IMR-90 (cell line): ENCODE measurements around the gene TEX2. TPM values are rescaled to one million over a fixed set of nuclear protein-coding genes. Genes with fewer than 3 reads are reported as not detected.

Source experiments
- ATAC-seq: fragments of 200-7000 bp; cut with Tn5 transposase; 2 replicates; pipeline ENCODE4 v1.9.1; 2020; ENCODE audit warnings: low read depth, mild to moderate bottlenecking, moderate library complexity
- BruUV-seq: library from RNA; stranded (reverse); fragments of 400-500 nt; replicated peaks from 2 replicates; lab custom pipeline; 2021; lab: Mats Ljungman, UMichigan
- CTCF ChIA-PET: fragments of 300-600 bp; formaldehyde crosslinking; extraction: SDS; loops from one replicate; lab custom pipeline; 2021; ENCODE audit warnings: antibody characterized with exemption; lab: Yijun Ruan, JAX
- POLR2A ChIA-PET: fragments of 300-600 bp; sonication (Branson Sonifier 250); formaldehyde crosslinking; loops from one replicate; lab custom pipeline; 2022; ENCODE audit warnings: antibody characterized with exemption; ENCODE audit not compliant: unreplicated experiment; lab: Charles Lee
- DNase-seq: peaks from one replicate; pipeline ENCODE4 v3.0.0; 2013
- H2AFZ ChIP-seq: replicated peaks from 2 replicates; pipeline ENCODE3; 2013; ENCODE audit warnings: low read length, mild to moderate bottlenecking; ENCODE audit not compliant: poor library complexity
- H2AK5ac ChIP-seq: 2 replicates; pipeline ENCODE4 v1.6.1; 2013; ENCODE audit warnings: low read depth, low read length, inconsistent platforms
- H2AK9ac ChIP-seq: replicated peaks from 2 replicates; pipeline ENCODE3; 2013; ENCODE audit warnings: mild to moderate bottlenecking, low read depth, low read length, moderate library complexity; ENCODE audit not compliant: poor library complexity
- H2BK120ac ChIP-seq: 2 replicates; pipeline ENCODE4 v1.6.1; 2013; ENCODE audit warnings: low read depth, low read length, inconsistent platforms
- H2BK15ac ChIP-seq: 3 replicates; pipeline ENCODE4 v1.6.1; 2013; ENCODE audit warnings: low read depth, low read length, inconsistent platforms
- H2BK20ac ChIP-seq: 2 replicates; pipeline ENCODE4 v1.6.1; 2013; ENCODE audit warnings: low read depth, mild to moderate bottlenecking, inconsistent platforms, low read length, moderate library complexity
- H2BK5ac ChIP-seq: 2 replicates; pipeline ENCODE4 v1.6.1; 2013; ENCODE audit warnings: mild to moderate bottlenecking, low read depth, low read length, inconsistent platforms; ENCODE audit not compliant: poor library complexity, severe bottlenecking
- H3K14ac ChIP-seq: replicated peaks from 2 replicates; pipeline ENCODE4 v1.6.1; 2013; ENCODE audit warnings: low read depth, low read length, inconsistent platforms
- H3K18ac ChIP-seq: 2 replicates; pipeline ENCODE4 v1.6.1; 2013; ENCODE audit warnings: low read depth, low read length, control low read depth
- H3K23ac ChIP-seq: 2 replicates; pipeline ENCODE4 v1.6.1; 2013; ENCODE audit warnings: low read depth, low read length, inconsistent platforms
- H3K27ac ChIP-seq: 2 replicates; pipeline ENCODE4 v1.5.1; 2013; ENCODE audit warnings: mild to moderate bottlenecking, control low read depth, low read length; ENCODE audit not compliant: insufficient read depth
- H3K27me3 ChIP-seq: 2 replicates; pipeline ENCODE4 v1.6.1; 2013; ENCODE audit warnings: low read length; ENCODE audit not compliant: control insufficient read depth, insufficient read depth
- H3K36me3 ChIP-seq: 2 replicates; pipeline ENCODE4 v1.6.1; 2013; ENCODE audit warnings: low read length, mixed read lengths; ENCODE audit not compliant: control insufficient read depth, insufficient read depth
- H3K4ac ChIP-seq: 2 replicates; pipeline ENCODE4 v1.6.1; 2013; ENCODE audit warnings: low read depth, low read length, inconsistent platforms
- H3K4me1 ChIP-seq: 2 replicates; pipeline ENCODE4 v1.6.1; 2013; ENCODE audit warnings: low read length, mixed read lengths; ENCODE audit not compliant: control insufficient read depth, insufficient read depth
- H3K4me2 ChIP-seq: 2 replicates; pipeline ENCODE4 v1.6.1; 2013; ENCODE audit warnings: low read depth, mild to moderate bottlenecking, control low read depth, low read length, moderate library complexity
- H3K4me3 ChIP-seq: 2 replicates; pipeline ENCODE4 v1.5.1; 2013; ENCODE audit warnings: low read depth, mild to moderate bottlenecking, control low read depth, low read length, moderate library complexity; ENCODE audit not compliant: insufficient read depth
- H3K56ac ChIP-seq: 2 replicates; pipeline ENCODE4 v1.6.1; 2013; ENCODE audit warnings: low read length, inconsistent platforms; ENCODE audit not compliant: insufficient read depth; ENCODE audit errors: extremely low read depth
- H3K79me1 ChIP-seq, 2 experiments: 2 replicates each; pipeline ENCODE4 v1.6.1; 2013; ENCODE audit warnings: low read length in 2 of 2, inconsistent platforms in 1 of 2, low read depth in 1 of 2
- H3K9ac ChIP-seq: 2 replicates; pipeline ENCODE4 v1.6.1; 2013; ENCODE audit warnings: low read depth, low read length, control low read depth
- H3K9me1 ChIP-seq: 2 replicates; pipeline ENCODE4 v1.6.1; 2013; ENCODE audit warnings: low read length, inconsistent platforms; ENCODE audit not compliant: insufficient read depth
- H3K9me3 ChIP-seq: 2 replicates; pipeline ENCODE4 v1.6.1; 2013; ENCODE audit warnings: low read length; ENCODE audit not compliant: control insufficient read depth, insufficient read depth
- H4K20me1 ChIP-seq: 2 replicates; pipeline ENCODE4 v1.6.1; 2013; ENCODE audit warnings: low read length, inconsistent platforms; ENCODE audit not compliant: insufficient read depth
- H4K5ac ChIP-seq: 2 replicates; pipeline ENCODE4 v1.6.1; 2013; ENCODE audit warnings: mild to moderate bottlenecking, low read depth, low read length, control low read depth
- H4K8ac ChIP-seq, 2 experiments: 2 replicates each; pipeline ENCODE4 v1.6.1; 2013; ENCODE audit warnings: low read depth in 2 of 2, low read length in 2 of 2, control low read depth in 1 of 2, inconsistent platforms in 1 of 2
- H4K91ac ChIP-seq: 2 replicates; pipeline ENCODE4 v1.6.1; 2013; ENCODE audit warnings: low read depth, low read length, inconsistent platforms; ENCODE audit not compliant: insufficient read depth
- FOS ChIP-seq: fragments of 150-350 bp; IDR thresholded peaks from 2 replicates; pipeline ENCODE4 v1.6.1; 2016; ENCODE audit warnings: low read depth, low read length
- MAFK ChIP-seq: IDR thresholded peaks from 2 replicates; pipeline ENCODE4 v1.6.1; 2012; ENCODE audit warnings: low read depth, low read length, improper control_type of control experiment
- MXI1 ChIP-seq: IDR thresholded peaks from 2 replicates; pipeline ENCODE4 v1.6.1; 2012; ENCODE audit warnings: low read depth, mild to moderate bottlenecking, low read length, moderate library complexity, borderline replicate concordance
- NFE2L2 ChIP-seq: fragments of 150-350 bp; IDR thresholded peaks from 2 replicates; pipeline ENCODE4 v1.6.1; 2016; ENCODE audit warnings: low read depth, mild to moderate bottlenecking, low read length
- RCOR1 ChIP-seq: IDR thresholded peaks from 2 replicates; pipeline ENCODE4 v1.6.1; 2012; ENCODE audit warnings: mild to moderate bottlenecking, low read length, improper control_type of control experiment; ENCODE audit not compliant: insufficient replicate concordance
- SMC3 ChIP-seq: fragments of 150-350 bp; IDR thresholded peaks from 2 replicates; pipeline ENCODE4 v1.6.1; 2016; ENCODE audit warnings: low read depth, mild to moderate bottlenecking, antibody characterized with exemption, low read length, moderate library complexity
- WGBS, 2 experiments: methylation state at CpG; one replicate each; pipeline versions ENCODE4 v1.1.5 to v1.1.7; 2013; ENCODE audit warnings: missing lambda C conversion rate in 2 of 2; ENCODE audit not compliant: insufficient read length in 1 of 2; ENCODE audit errors: extremely low coverage in 2 of 2; 5-methylcytosine and 5-hydroxymethylcytosine counted together
- dilution Hi-C: fragments of 300-500 bp; cut with HindIII; formaldehyde crosslinking; loops from one replicate; pipeline ENCODE4 v1.14.3; 2018; ENCODE audit warnings: low sequenced_read_pairs; ENCODE audit not compliant: unreplicated experiment
- in situ Hi-C: fragments of 300-500 bp; cut with MboI; formaldehyde crosslinking; loops from 3 replicates; pipeline ENCODE4 v1.14.3; 2019; ENCODE audit warnings: low sequenced_read_pairs, inconsistent platforms, mixed read lengths
- intact Hi-C: fragments of 100-400 bp; cut with micrococcal nuclease; formaldehyde crosslinking; loops from 2 replicates; pipeline ENCODE4 v1.10.0; 2022
- polyA plus RNA-seq, 3 experiments: library from polyadenylated mRNA; depleted of rRNA; stranded (reverse); fragments of >200 nt; gene quantifications; 2 replicates each; pipeline ENCODE4 v1.2.3, GENCODE V29; 2012; ENCODE audit warnings: low replicate concordance in 1 of 3
- total RNA-seq: library from RNA; depleted of rRNA; stranded (reverse); fragments of >200 nt; gene quantifications from 2 replicates; pipeline ENCODE4 v1.2.3, GENCODE V29; 2012
- TF ChIP-seq, protein P1 (sequence below): conservative IDR thresholded peaks from 2 replicates; pipeline ENCODE4 v1.5.1; 2012; ENCODE audit warnings: mild to moderate bottlenecking, low read depth, low read length, improper control_type of control experiment

TEX2 gene
- total and polyA plus RNA-seq, 2 of the 4 experiments (the other 2 are of a cell fraction) = 18.2 to 21.9 TPM

DNA sequence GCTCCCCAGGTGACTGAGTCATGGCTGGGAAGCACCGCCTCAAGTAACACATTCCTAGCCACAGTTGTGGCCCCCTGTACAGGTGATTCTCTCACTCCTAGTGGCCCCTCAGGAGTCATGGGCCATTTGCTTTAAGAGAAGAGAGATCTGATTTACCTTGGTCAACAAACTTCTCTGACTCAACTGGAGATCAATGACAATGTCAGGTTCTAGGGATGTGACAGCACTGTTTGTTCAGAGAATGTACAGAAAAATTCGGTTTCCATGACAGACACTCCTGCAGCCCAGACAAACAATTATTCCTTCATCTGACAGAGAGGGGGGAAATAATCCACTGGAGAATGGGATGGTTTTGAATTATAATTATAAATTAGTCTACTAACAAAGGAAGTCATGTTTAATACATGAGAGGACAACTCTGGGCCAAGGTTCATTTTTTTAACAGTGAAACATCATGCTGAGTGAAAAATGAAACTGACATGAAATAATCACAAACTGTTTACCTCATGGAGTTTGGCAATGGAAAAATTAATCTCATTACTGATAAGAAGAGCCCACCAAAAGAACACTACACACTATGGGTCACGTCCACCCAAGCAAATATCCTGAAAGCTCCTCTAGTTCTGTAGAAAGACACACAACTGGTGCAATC lies 142.8 kb downstream of the TEX2 start:
- Histone ChIP-seq H3K9me3 (no peaks in the 10 kb centered on the region), H3K9ac (no peak overlapping the region), H3K27ac (no peak overlapping the region), H2BK15ac (no peak overlapping the region), H2AK5ac (no peak overlapping the region), H2AFZ (no peak overlapping the region), H3K4me1 (peaks cover 16% of the 10 kb centered on the region), H3K23ac (no peak overlapping the region), H3K36me3 (no peaks in the 10 kb centered on the region), H4K5ac (no peak overlapping the region), H3K4me2 (no peak overlapping the region), H3K4ac (no peak overlapping the region), H2AK9ac (no peak overlapping the region), H3K9me1 (peaks cover 15% of the 10 kb centered on the region), H2BK20ac (no peak overlapping the region), H3K56ac (no peak overlapping the region), H3K27me3 (no peaks in the 10 kb centered on the region), H4K91ac (no peak overlapping the region), H3K4me3 (no peak overlapping the region), H3K18ac (no peak overlapping the region), H4K20me1 (peaks cover 8% of the 10 kb centered on the region; the same call in 1 of the 2 replicates), H2BK120ac (no peak overlapping the region), H3K79me1 (peaks cover 24 to 56% of the 10 kb centered on the region in 2 experiments), H4K8ac (no peak overlapping the region), H3K14ac (no peak overlapping the region), H2BK5ac (no peak overlapping the region)
- in situ Hi-C loops = no loop called here
- ChIA-PET POLR2A (no interaction called here), CTCF (interaction anchor here (1.1 kb wide), 1 partner anchor 91 kb away, joined by 3 read pairs; no protein-coding TSS in a partner anchor)
- ATAC-seq (no peak), DNase-seq (no peak)
- no peak for TF ChIP-seq MAFK
- TF ChIP-seq, protein P1, sequence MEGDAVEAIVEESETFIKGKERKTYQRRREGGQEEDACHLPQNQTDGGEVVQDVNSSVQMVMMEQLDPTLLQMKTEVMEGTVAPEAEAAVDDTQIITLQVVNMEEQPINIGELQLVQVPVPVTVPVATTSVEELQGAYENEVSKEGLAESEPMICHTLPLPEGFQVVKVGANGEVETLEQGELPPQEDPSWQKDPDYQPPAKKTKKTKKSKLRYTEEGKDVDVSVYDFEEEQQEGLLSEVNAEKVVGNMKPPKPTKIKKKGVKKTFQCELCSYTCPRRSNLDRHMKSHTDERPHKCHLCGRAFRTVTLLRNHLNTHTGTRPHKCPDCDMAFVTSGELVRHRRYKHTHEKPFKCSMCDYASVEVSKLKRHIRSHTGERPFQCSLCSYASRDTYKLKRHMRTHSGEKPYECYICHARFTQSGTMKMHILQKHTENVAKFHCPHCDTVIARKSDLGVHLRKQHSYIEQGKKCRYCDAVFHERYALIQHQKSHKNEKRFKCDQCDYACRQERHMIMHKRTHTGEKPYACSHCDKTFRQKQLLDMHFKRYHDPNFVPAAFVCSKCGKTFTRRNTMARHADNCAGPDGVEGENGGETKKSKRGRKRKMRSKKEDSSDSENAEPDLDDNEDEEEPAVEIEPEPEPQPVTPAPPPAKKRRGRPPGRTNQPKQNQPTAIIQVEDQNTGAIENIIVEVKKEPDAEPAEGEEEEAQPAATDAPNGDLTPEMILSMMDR = no peak
- TF ChIP-seq MXI1 = no peak
- TF ChIP-seq NFE2L2 = no peak
- TF ChIP-seq FOS = no peak
- no peak for TF ChIP-seq SMC3
- TF ChIP-seq RCOR1 = no peak
- whole genome bisulfite sequencing, 2 experiments = no CpG with 5 or more reads among the region's 3 CpGs
- intact Hi-C loops = no loop called here
- dilution Hi-C loops = no loop called here
- BruUV-seq = no TSS peak
